ENCODE data around the gene SLC1A6.
"Not testable (repeated sequence)": the region's sequence is repeated elsewhere in the genome, so short reads cannot be mapped to it uniquely, and the experiment has no call there.

The SLC1A6 gene

GRCh38 chr19:14957464-14957863 lies 22.2 kb downstream of the SLC1A6 start:
- no peak for DNase-seq (ENCODE audit: low read depth)

DNA sequence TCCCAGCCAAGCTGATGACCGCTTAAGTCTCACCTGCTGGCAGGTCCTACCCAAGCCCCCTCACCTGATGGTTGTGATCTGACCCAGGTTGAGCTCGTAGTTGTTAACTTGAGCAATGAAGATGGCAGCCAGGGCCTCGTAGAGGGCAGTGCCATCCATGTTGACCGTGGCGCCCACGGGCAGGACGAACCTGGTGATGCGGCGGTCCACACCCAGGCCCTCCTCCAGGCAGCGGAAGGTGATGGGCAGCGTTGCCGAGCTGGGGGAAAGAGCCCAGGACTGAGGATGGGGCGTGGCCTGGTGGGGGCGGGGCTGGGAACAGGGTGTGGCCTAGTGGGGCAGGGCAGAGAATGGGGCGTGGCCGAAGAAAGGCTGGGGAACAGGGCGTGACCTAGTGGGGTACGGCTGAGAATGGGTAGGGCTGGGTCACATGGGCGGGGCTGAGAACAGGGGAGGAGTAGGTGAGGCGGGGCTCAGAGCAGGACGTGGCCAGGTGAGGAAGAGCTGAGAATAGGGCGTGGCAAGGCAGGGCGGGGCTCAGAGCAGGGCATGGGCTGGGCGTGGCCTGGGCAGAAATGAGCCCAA lies 25.5 kb downstream of the SLC1A6 start:
- no peak for DNase-seq (ENCODE audit: low read depth)

- no peak for DNase-seq (ENCODE audit: low read depth)
Measured at GRCh38 chr19:14952767-14953166, 26.9 kb downstream of the SLC1A6 start.

DNA sequence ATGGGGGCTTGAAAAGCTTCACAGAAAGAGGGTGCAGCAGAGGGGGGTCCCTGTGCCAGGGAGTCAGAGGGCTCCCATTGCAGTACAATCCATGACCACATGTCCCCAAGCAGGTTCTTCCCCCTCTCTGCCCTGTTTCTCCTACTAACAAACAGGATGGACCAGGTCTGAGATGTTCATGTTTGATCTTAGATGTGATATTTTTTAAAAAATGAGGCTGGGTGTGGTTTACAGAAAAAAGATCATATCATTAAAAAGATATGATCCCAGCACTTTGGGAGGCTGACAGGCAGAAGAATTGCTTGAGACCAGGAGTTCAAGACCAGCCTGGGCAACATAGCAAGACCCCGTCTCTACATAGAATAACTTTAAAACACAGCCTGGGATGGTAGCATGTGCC lies 29.2 kb downstream of the SLC1A6 start:
- DNase-seq (ENCODE audit: low read depth), result no peak

GRCh38 chr19:14949876-14950275 lies 29.8 kb downstream of the SLC1A6 start:
- no peak for DNase-seq (ENCODE audit: low read depth)

DNA sequence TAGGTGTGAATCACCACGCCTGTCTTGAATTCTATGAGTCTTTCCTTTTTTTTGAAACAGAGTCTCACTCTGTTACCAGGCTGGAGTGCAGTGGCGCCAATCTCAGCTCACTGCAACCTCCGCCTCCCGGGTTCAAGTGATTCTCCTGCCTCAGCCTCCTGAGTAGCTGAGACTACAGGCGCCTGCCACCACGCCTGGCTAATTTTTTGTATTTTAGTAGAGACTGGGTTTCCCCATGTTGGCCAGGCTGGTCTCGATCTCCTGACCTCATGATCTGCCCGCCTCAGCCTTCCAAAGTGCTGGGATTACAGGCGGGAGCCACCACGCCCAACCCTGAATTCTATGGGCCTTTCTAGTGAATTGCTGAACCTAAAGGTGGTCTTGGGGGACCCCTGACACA lies 30.3 kb downstream of the SLC1A6 start:
- not testable (repeated sequence) for DNase-seq (ENCODE audit: low read depth)

DNA sequence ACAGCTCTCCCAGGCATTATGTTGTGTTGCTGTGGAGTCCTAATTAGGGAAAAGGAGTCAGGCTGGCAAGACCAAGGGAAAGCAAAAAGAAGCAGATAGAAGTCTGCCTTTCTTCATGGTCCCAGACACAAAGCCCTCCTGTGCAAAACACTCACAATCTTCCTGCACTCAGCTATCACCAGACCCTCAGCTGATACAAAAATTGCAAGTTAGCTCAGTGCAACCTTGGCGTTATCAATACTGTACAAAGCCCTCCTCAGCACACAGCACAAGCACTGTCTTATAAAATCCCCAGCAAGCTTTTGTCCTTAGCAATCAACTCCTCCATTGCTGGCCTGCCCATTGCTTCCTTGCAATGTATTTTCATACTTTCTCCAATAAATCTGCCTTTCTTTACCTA lies 35.2 kb downstream of the SLC1A6 start:
- no peak for DNase-seq (ENCODE audit: low read depth)

- no peak for DNase-seq (ENCODE audit: low read depth)
Measured at GRCh38 chr19:14943601-14944000, 36.1 kb downstream of the SLC1A6 start.

- DNase-seq (ENCODE audit: low read depth), result no peak
Measured at GRCh38 chr19:14941189-14941588, 38.5 kb downstream of the SLC1A6 start, which contains the start of gene OR7C2. Gene OR7C2, plus strand, starts transcription at chr19:14941489. Its CDS starts 0 bp downstream, at chr19:14941489.

GRCh38 chr19:14940266-14940665 lies 39.4 kb downstream of the SLC1A6 start:
- DNase-seq (ENCODE audit: low read depth), result no peak

GRCh38 chr19:14933506-14933905 lies 46.2 kb downstream of the SLC1A6 start:
- no peak for DNase-seq (ENCODE audit: low read depth)

DNA sequence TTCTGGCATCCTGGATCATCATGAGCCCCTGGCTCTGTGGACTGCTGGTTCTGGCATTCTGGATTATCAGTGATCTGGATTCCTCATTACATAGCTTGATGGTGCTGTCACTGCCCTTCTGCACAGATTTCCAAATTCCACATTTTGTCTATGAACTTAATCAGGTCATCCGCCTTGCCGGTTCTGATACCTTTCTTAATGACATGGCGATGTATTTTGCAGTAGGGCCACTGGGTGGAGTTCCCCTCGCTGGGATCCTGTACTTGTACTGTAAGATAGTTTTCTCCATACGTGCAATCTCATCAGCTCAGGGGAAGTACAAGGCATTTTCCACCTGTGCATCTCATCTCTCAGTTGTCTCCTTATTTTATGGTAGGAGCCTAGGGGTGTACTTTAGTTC lies 62.8 kb downstream of the SLC1A6 start:
- DNase-seq (ENCODE audit: low read depth), result no peak

DNA sequence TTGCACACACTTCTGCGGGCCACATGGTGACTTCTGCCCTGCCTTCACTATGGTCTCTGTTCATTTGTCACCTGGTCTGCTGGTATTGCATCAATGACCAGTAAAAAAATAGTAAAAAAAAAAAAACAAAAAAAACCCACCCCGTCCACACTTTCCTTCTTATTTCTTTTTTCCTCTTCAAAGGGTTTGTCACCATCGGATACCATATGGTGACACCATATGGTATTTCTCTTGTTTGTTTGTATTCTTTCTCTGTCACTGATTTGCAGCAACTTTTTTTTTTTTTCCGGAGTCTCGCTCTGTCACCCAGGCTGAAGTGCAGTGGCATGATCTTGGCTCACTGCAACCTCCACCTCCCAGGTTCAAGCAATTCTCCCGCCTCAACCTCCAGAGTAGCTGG lies 64.5 kb downstream of the SLC1A6 start:
- no peak for DNase-seq (ENCODE audit: low read depth)

DNA sequence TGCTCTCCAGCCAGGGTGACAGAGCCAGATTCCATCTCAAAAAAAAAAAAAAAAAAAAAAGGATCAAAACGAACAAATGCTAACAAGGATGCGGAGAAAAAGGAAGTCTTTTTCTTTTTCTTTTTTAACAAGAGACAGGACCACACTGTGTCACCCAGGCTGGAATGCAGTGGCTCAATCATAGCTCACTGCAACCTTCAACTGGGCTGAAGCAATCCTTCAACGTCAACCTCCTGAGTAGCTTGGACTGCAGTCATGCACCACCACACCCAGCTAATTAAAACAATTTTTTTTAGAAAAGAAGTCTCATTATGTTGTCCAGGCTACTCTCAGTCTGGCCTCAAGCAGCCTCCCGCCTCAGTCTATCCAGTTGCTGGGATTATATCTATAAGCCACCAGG lies 73.0 kb downstream of the SLC1A6 start:
- no peak for DNase-seq (ENCODE audit: low read depth)

DNA sequence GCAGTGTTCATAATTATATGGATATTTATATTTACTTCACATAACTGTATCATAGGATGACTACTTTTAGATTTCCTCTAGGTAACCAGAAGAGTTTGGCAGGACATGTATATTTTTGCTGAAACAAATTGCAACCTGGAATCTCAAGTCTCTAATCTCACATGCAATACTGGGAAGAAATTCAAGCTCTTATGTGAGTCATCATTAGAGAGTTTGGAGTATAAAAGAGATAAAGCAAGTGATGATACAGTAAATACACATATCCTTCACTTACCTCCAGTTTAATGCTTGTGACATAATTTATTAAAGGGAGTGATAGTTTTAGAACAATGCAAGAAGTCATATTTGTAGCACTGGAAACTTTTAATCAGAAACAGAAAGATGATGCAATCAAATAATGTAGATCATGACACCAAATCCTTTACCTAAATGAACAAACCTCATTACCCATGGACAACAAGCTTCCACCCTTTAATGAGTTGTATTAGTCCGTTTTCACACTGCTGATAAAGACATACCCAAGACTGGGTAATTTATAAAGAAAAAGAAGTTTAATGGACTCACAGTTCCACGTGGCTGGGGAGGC lies 77.9 kb downstream of the SLC1A6 start:
- DNase-seq (ENCODE audit: low read depth), result no peak
